ENCODE measurements around the gene ACTG1. TPM values are rescaled to one million over a fixed set of nuclear protein-coding genes. Genes with fewer than 3 reads are reported as not detected.

Gene ACTG1
- total RNA-seq, 1 donor from 2014 or later = 1,228 TPM

DNA sequence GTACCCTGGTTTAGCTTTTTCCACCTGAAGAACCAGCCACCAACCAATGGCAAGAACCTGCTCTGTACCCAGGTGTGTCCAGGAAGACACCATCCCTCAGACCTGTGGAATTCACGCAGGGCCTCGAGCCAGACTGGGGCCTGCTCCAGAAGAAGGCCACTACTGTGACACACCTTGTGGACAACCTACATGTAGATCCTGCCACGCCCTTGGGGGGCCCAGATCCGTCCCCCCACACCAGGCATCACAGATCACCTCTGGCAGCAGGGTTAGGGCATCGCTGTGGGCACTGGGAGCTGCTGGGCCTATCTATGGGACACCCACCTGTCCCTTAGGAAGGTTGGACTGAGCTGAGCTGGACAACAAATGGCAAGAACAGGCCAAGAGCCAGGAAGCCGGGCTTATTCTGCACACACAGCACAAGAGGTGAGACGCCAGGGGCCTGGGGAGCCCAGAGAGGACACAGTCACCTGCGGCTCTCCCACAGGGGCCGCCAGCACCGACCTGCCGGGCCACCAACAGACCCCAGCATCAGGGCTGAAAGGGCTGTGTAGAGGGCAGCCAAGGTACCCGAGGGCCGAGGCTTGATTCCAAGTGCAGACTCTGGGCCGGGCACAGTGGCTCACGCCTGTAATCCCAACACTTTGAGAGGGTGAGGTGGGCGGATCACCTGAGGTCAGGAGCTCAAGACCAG, 31.8 kb upstream of the ACTG1 start:
- H3K4me1 ChIP-seq = no peaks in the 10 kb centered on the region
- H3K4me1 Mint-ChIP-seq = peaks cover 3% of the 10 kb centered on the region
- no peak overlapping the region for H2AFZ ChIP-seq (replicated peaks)
- H3K27me3 Mint-ChIP-seq (ENCODE audit: insufficient read depth, low read depth) = no peaks in the 10 kb centered on the region
- no peak overlapping the region for H3K27ac ChIP-seq
- no peak for DNase-seq (ENCODE audit: low spot score)
- no peaks in the 10 kb centered on the region for H3K9me3 Mint-ChIP-seq
- H3K4me2 ChIP-seq = no peak overlapping the region
- no peak for TF ChIP-seq EZH2 (IDR thresholded peaks at IDR 0.05)
- no peak for TF ChIP-seq EZH2phosphoT487 (IDR thresholded peaks at IDR 0.05)
- TF ChIP-seq, protein P1, sequence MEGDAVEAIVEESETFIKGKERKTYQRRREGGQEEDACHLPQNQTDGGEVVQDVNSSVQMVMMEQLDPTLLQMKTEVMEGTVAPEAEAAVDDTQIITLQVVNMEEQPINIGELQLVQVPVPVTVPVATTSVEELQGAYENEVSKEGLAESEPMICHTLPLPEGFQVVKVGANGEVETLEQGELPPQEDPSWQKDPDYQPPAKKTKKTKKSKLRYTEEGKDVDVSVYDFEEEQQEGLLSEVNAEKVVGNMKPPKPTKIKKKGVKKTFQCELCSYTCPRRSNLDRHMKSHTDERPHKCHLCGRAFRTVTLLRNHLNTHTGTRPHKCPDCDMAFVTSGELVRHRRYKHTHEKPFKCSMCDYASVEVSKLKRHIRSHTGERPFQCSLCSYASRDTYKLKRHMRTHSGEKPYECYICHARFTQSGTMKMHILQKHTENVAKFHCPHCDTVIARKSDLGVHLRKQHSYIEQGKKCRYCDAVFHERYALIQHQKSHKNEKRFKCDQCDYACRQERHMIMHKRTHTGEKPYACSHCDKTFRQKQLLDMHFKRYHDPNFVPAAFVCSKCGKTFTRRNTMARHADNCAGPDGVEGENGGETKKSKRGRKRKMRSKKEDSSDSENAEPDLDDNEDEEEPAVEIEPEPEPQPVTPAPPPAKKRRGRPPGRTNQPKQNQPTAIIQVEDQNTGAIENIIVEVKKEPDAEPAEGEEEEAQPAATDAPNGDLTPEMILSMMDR (IDR thresholded peaks at IDR 0.05) = no peak
- no peaks in the 10 kb centered on the region for H3K9me3 ChIP-seq (ENCODE audit: low read depth)
- H3F3A ChIP-seq (ENCODE audit: low read depth) = no peaks in the 10 kb centered on the region
- H3K4me3 Mint-ChIP-seq = no peak overlapping the region
- no peaks in the 10 kb centered on the region for H3K27me3 ChIP-seq
- no peaks in the 10 kb centered on the region for H4K20me1 ChIP-seq (ENCODE audit: low read depth)
- H3K36me3 ChIP-seq = no peaks in the 10 kb centered on the region
- H3K27ac Mint-ChIP-seq = no peak overlapping the region
- no peaks in the 10 kb centered on the region for H3K79me2 ChIP-seq (ENCODE audit: low read depth)
- H3K36me3 Mint-ChIP-seq = peaks cover 12% of the 10 kb centered on the region
- H3K9ac ChIP-seq = no peak overlapping the region
- H3K4me3 ChIP-seq = no peak overlapping the region

DNA sequence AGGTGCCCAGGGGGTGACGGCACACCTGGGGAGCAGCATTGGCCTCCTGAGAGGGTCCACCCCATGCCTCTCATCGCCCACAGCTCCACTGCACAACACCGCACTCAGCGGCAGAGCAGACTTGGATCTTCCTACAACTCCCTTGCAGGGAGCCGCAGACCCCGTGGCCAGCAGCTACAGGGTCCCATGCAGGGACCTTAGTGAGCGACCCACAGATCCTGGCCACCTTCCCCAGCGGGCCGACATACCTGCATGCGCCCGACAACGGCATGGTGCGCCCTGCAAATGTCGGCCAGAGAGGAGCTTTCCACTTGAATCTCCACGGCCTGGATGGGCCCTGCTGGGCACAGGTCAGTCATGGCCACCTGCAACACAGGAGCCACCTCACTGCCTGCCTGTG, 31.2 kb upstream of the ACTG1 start:
- H3K4me1 ChIP-seq = no peaks in the 10 kb centered on the region
- no peak overlapping the region for H3K9ac ChIP-seq
- DNase-seq (ENCODE audit: low spot score) = no peak
- Mint-ChIP-seq H3K4me1 (no peaks in the 10 kb centered on the region), H3K9me3 (no peaks in the 10 kb centered on the region), H3K27me3 (ENCODE audit: insufficient read depth, low read depth) (no peaks in the 10 kb centered on the region), H3K27ac (no peak overlapping the region), H3K36me3 (peaks cover 7% of the 10 kb centered on the region), H3K4me3 (no peak overlapping the region)
- H3K9me3 ChIP-seq (ENCODE audit: low read depth) = no peaks in the 10 kb centered on the region
- H3K79me2 ChIP-seq (ENCODE audit: low read depth) = no peaks in the 10 kb centered on the region
- no peak overlapping the region for H2AFZ ChIP-seq (replicated peaks)
- H3F3A ChIP-seq (ENCODE audit: low read depth) = no peaks in the 10 kb centered on the region
- no peak overlapping the region for H3K27ac ChIP-seq
- H3K4me3 ChIP-seq = no peak overlapping the region
- peaks cover 3% of the 10 kb centered on the region for H4K20me1 ChIP-seq (ENCODE audit: low read depth)
- H3K36me3 ChIP-seq = no peaks in the 10 kb centered on the region
- no peaks in the 10 kb centered on the region for H3K27me3 ChIP-seq
- no peak overlapping the region for H3K4me2 ChIP-seq
- TF ChIP-seq EZH2 (IDR thresholded peaks at IDR 0.05) = no peak
- no peak for TF ChIP-seq EZH2phosphoT487 (IDR thresholded peaks at IDR 0.05)
- TF ChIP-seq, protein P1 (IDR thresholded peaks at IDR 0.05) = no peak

DNA sequence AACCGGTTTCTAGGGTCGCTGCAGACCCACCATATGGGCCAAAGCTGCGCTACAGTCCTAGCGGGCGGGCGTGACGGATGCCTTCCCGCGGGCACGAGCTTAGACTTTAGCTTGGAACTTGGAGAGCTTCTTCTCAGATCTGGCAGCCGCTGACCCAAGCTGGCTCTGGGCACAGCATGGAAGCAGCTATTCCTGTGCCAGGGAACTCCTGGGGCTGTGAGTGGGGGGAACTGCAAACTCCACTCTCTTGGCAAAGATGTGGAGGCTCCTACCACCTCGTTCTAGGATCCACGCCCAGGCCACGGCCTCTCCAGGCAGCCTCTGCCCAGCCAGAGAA, 30.7 kb upstream of the ACTG1 start:
- H3K9me3 Mint-ChIP-seq = no peaks in the 10 kb centered on the region
- no peaks in the 10 kb centered on the region for H3K36me3 ChIP-seq
- H3K27me3 ChIP-seq = no peaks in the 10 kb centered on the region
- no peak overlapping the region for H3K27ac ChIP-seq
- no peaks in the 10 kb centered on the region for H3K4me1 ChIP-seq
- H3F3A ChIP-seq (ENCODE audit: low read depth) = no peaks in the 10 kb centered on the region
- no peak for TF ChIP-seq EZH2phosphoT487 (IDR thresholded peaks at IDR 0.05)
- TF ChIP-seq, protein P1 (IDR thresholded peaks at IDR 0.05) = no peak
- TF ChIP-seq EZH2 (IDR thresholded peaks at IDR 0.05) = no peak
- no peak overlapping the region for H3K9ac ChIP-seq
- H4K20me1 ChIP-seq (ENCODE audit: low read depth) = peaks cover 3% of the 10 kb centered on the region
- H2AFZ ChIP-seq (replicated peaks) = no peak overlapping the region
- no peak overlapping the region for H3K4me3 ChIP-seq
- no peaks in the 10 kb centered on the region for H3K27me3 Mint-ChIP-seq (ENCODE audit: insufficient read depth, low read depth)
- H3K9me3 ChIP-seq (ENCODE audit: low read depth) = no peaks in the 10 kb centered on the region
- H3K4me3 Mint-ChIP-seq = no peak overlapping the region
- peaks cover 7% of the 10 kb centered on the region for H3K36me3 Mint-ChIP-seq
- H3K4me2 ChIP-seq = no peak overlapping the region
- no peak overlapping the region for H3K27ac Mint-ChIP-seq
- H3K79me2 ChIP-seq (ENCODE audit: low read depth) = no peaks in the 10 kb centered on the region
- H3K4me1 Mint-ChIP-seq = no peaks in the 10 kb centered on the region
- DNase-seq (ENCODE audit: low spot score) = no peak
